ENCODE results near the gene SIK3. TPM values are rescaled to one million over a fixed set of nuclear protein-coding genes. Genes with fewer than 3 reads are reported as not detected.

The SIK3 gene
- polyA plus RNA-seq, 1 experiment = 9.0 TPM

DNA sequence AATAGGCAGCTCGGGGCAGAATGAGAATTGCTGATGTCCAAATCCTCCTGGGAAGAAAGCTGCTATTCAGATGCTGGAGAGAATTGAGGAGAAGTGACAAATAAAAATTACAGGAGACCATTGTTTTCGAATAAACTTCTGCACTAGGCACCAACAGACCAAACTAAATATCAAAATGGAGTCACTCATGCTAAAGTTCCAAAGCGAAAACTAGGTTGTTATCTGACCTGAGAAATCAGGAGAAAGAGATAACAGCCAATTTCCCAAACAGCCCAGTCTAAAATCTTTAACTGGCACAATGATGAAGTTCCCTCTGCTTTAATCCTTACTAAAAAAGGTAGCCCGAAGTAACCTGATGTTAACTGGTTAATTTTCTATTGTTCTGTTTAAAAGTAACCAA is 148.0 kb downstream of the SIK3 start:
- Histone ChIP-seq H3K27ac (ENCODE audit: low read depth, low read length) (no peak overlapping the region), H3K9me3 (ENCODE audit: control insufficient read depth, insufficient read depth, low read length) (no peaks in the 10 kb centered on the region), H3K4me3 (ENCODE audit: low read depth, low read length) (no peak overlapping the region), H3K27me3 (ENCODE audit: control insufficient read depth, insufficient read depth, low read length) (no peaks in the 10 kb centered on the region)
- no peak for DNase-seq (ENCODE audit: low read depth, low spot score)
- TF ChIP-seq, protein P1, sequence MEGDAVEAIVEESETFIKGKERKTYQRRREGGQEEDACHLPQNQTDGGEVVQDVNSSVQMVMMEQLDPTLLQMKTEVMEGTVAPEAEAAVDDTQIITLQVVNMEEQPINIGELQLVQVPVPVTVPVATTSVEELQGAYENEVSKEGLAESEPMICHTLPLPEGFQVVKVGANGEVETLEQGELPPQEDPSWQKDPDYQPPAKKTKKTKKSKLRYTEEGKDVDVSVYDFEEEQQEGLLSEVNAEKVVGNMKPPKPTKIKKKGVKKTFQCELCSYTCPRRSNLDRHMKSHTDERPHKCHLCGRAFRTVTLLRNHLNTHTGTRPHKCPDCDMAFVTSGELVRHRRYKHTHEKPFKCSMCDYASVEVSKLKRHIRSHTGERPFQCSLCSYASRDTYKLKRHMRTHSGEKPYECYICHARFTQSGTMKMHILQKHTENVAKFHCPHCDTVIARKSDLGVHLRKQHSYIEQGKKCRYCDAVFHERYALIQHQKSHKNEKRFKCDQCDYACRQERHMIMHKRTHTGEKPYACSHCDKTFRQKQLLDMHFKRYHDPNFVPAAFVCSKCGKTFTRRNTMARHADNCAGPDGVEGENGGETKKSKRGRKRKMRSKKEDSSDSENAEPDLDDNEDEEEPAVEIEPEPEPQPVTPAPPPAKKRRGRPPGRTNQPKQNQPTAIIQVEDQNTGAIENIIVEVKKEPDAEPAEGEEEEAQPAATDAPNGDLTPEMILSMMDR (IDR thresholded peaks at IDR 0.05; ENCODE audit: low read depth, low read length) = no peak
- CTCF ChIA-PET = no interaction called here
- POLR2A ChIA-PET = no interaction called here

DNA sequence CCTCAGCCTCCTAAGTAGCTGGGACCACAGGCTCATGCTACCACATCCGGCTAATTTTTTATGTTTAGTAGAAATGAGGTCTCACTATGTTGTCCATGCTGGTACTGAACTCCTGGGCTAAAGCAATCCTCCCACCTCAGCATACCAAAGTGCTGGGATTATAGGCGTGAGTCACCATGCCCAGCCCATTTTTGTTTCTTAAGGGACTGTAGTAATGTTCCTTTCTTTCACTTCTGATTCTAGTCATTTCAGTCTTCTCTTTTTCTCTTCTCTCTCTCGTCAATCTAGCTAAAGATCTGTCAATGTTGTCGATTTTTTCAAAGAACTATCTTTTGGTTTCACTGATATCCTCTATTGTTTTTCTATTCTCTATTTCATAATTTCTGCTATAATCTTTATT is 149.8 kb downstream of the SIK3 start:
- Histone ChIP-seq H3K27ac (ENCODE audit: low read depth, low read length) (no peak overlapping the region), H3K9me3 (ENCODE audit: control insufficient read depth, insufficient read depth, low read length) (no peaks in the 10 kb centered on the region), H3K27me3 (ENCODE audit: control insufficient read depth, insufficient read depth, low read length) (no peaks in the 10 kb centered on the region), H3K4me3 (ENCODE audit: low read depth, low read length) (no peak overlapping the region)
- DNase-seq (ENCODE audit: low read depth, low spot score) = no peak
- POLR2A ChIA-PET = no interaction called here
- TF ChIP-seq, protein P1 (IDR thresholded peaks at IDR 0.05; ENCODE audit: low read depth, low read length) = no peak
- CTCF ChIA-PET = interaction anchor here (1.2 kb wide), 1 partner anchor 70 kb away, joined by 3 read pairs; no protein-coding TSS in a partner anchor

DNA sequence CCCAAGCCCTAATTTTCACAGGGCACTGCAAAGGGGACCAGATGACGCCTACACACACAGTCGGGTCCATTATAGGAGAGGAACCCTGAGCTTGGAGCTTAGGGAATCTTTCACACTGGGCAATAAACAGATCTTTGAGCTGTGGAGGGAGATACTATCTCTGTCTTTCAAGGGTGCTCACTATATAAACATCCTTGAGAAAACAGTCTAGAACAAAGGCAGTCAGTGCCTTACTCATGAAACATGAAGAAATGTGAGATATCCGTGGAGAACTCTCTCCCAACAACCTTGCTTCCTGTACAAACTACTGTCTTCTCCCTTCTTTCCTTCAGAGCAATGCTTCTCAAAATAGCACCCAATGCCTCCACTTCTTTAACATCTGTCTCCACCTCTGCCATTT is 151.8 kb downstream of the SIK3 start:
- TF ChIP-seq, protein P1 (IDR thresholded peaks at IDR 0.05; ENCODE audit: low read depth, low read length) = no peak
- no peak overlapping the region for H3K27ac ChIP-seq (ENCODE audit: low read depth, low read length)
- ChIA-PET CTCF (interaction anchor here (1.0 kb wide), 1 partner anchor 20 kb away, joined by 4 read pairs; no protein-coding TSS in a partner anchor), POLR2A (no interaction called here)
- H3K27me3 ChIP-seq (ENCODE audit: control insufficient read depth, insufficient read depth, low read length) = no peaks in the 10 kb centered on the region
- H3K4me3 ChIP-seq (ENCODE audit: low read depth, low read length) = no peak overlapping the region
- H3K9me3 ChIP-seq (ENCODE audit: control insufficient read depth, insufficient read depth, low read length) = no peaks in the 10 kb centered on the region
- no peak for DNase-seq (ENCODE audit: low read depth, low spot score)

- H3K27me3 ChIP-seq (ENCODE audit: control insufficient read depth, insufficient read depth, low read length) = no peaks in the 10 kb centered on the region
- no peak for DNase-seq (ENCODE audit: low read depth, low spot score)
- no peak overlapping the region for H3K27ac ChIP-seq (ENCODE audit: low read depth, low read length)
- no peak overlapping the region for H3K4me3 ChIP-seq (ENCODE audit: low read depth, low read length)
- ChIA-PET POLR2A (no interaction called here), CTCF (interaction anchor here (0.7 kb wide), 1 partner anchor 190 kb away, joined by 3 read pairs; no protein-coding TSS in a partner anchor)
- TF ChIP-seq, protein P1 (IDR thresholded peaks at IDR 0.05; ENCODE audit: low read depth, low read length) = no peak
- H3K9me3 ChIP-seq (ENCODE audit: control insufficient read depth, insufficient read depth, low read length) = no peaks in the 10 kb centered on the region
These were observed 158.7 kb downstream of the SIK3 start for GRCh38 chr11:116939499-116939898.

DNA sequence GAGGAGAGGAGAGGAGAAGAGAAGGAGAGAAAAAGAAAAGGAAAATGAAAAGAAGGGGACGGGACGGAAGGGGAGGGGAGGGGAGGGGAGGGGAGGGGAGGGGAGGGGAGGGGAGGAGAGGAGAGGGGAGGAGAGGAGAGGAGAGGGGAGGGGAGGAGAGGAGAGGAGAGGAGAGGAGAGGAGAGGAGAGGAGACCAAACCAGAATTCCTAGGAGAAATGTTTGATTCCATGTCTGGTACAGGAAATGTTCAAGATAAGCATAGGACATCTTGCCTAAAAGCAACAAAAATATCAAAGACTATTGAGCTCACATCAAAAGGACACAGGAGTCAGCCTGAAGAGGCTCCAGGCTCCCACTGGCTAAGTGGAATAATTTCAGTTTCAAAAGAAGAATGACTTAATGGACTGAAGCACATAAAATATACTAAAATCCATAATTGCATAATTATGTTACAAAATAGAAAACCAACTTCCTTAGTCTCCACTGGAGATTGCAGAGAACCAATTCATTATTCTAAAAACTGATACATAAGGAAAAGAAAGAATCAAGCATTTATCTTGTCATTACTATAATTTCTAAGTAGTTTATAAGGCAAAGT is 159.7 kb downstream of the SIK3 start:
- TF ChIP-seq, protein P1 (IDR thresholded peaks at IDR 0.05; ENCODE audit: low read depth, low read length) = no peak
- no peak for DNase-seq (ENCODE audit: low read depth, low spot score)
- H3K27ac ChIP-seq (ENCODE audit: low read depth, low read length) = no peak overlapping the region
- CTCF ChIA-PET = no interaction called here
- no peaks in the 10 kb centered on the region for H3K9me3 ChIP-seq (ENCODE audit: control insufficient read depth, insufficient read depth, low read length)
- no peaks in the 10 kb centered on the region for H3K27me3 ChIP-seq (ENCODE audit: control insufficient read depth, insufficient read depth, low read length)
- POLR2A ChIA-PET = no interaction called here
- no peak overlapping the region for H3K4me3 ChIP-seq (ENCODE audit: low read depth, low read length)
